DOHH2 (cell line): ENCODE data around the gene DMGDH.

Source experiments
- H3F3A ChIP-seq: fragments of 200-600 bp; sonication (generic), shearing (Covaris generic); 2 replicates; pipeline ENCODE4 v1.6.0; 2016; ENCODE audit warnings: antibody characterized with exemption, mild to moderate bottlenecking; ENCODE audit not compliant: control insufficient read depth, insufficient read depth
- H3K27ac ChIP-seq: fragments of 200-600 bp; sonication (generic); 2 replicates; pipeline ENCODE4 v1.5.1; 2014; ENCODE audit warnings: low read depth, mild to moderate bottlenecking, low read length, moderate library complexity
- H3K27me3 ChIP-seq: fragments of 200-600 bp; sonication (generic); 2 replicates; pipeline ENCODE4 v1.6.1; 2014; ENCODE audit warnings: mild to moderate bottlenecking, low read length, mixed read lengths; ENCODE audit not compliant: control insufficient read depth
- H3K36me3 ChIP-seq: fragments of 200-600 bp; sonication (generic); 2 replicates; pipeline ENCODE4 v1.6.1; 2014; ENCODE audit warnings: mild to moderate bottlenecking, low read length, moderate library complexity, mixed read lengths; ENCODE audit not compliant: control insufficient read depth
- H3K4me1 ChIP-seq: fragments of 200-600 bp; sonication (generic); 2 replicates; pipeline ENCODE4 v1.6.1; 2014; ENCODE audit warnings: mild to moderate bottlenecking, low read length, mixed read lengths; ENCODE audit not compliant: control insufficient read depth
- H3K4me2 ChIP-seq: fragments of 200-600 bp; sonication (generic); 2 replicates; pipeline ENCODE4 v1.6.0; 2014; ENCODE audit warnings: mild to moderate bottlenecking, low read length, moderate library complexity
- H3K4me3 ChIP-seq: fragments of 200-600 bp; sonication (generic); 2 replicates; pipeline ENCODE4 v1.5.1; 2014; ENCODE audit warnings: mild to moderate bottlenecking, low read length, mixed read lengths
- H3K79me2 ChIP-seq: fragments of 200-600 bp; sonication (generic); 2 replicates; pipeline ENCODE4 v1.6.1; 2014; ENCODE audit warnings: mild to moderate bottlenecking, low read length, mixed read lengths; ENCODE audit not compliant: control insufficient read depth
- H3K9me2 ChIP-seq: fragments of 200-600 bp; sonication (generic); replicated peaks from 2 replicates; pipeline ENCODE4 v1.6.1; 2014; ENCODE audit warnings: mild to moderate bottlenecking, low read length, mixed read lengths; ENCODE audit not compliant: control insufficient read depth
- H3K9me3 ChIP-seq: fragments of 200-600 bp; sonication (generic); 2 replicates; pipeline ENCODE4 v1.6.1; 2014; ENCODE audit warnings: antibody characterized with exemption, low read length, mixed read lengths; ENCODE audit not compliant: control insufficient read depth, insufficient read depth
- H4K20me1 ChIP-seq: fragments of 200-600 bp; sonication (generic); 2 replicates; pipeline ENCODE4 v1.6.0; 2014; ENCODE audit warnings: low read depth, mild to moderate bottlenecking, antibody characterized with exemption, low read length, moderate library complexity; ENCODE audit not compliant: control insufficient read depth, insufficient read depth
- CTCF ChIP-seq: fragments of 200-600 bp; sonication (generic); IDR thresholded peaks from one replicate; pipeline ENCODE4 v1.5.1; 2014; ENCODE audit warnings: antibody characterized with exemption, mild to moderate bottlenecking, low read depth, low read length; ENCODE audit not compliant: poor library complexity, severe bottlenecking
- EZH2phosphoT487 ChIP-seq: fragments of 200-600 bp; sonication (generic); IDR thresholded peaks from 2 replicates; pipeline ENCODE4 v1.6.1; 2017; ENCODE audit warnings: borderline replicate concordance, mild to moderate bottlenecking, antibody characterized with exemption, low read length, moderate library complexity, mixed read lengths

The DMGDH gene

DNA sequence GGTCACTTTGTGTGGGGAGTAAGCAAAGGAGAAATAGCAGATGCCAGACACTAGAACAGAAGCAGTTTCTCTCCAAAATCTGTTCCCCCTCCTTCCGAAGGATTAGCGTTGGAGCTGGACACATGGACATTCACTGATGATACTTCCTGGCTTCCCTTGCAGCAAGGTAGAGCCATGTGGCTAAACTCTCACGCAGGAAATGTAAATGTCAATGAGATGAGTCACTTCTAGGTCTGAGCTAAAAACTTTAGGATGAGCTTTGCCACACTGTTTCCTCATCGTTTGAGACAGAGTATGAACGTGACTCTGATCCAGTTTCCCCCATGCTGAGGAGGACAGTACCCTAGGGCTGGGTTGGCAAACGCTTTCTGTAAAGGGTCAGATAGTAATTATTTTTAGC is 5.2 kb upstream of the DMGDH start:
- no peaks in the 10 kb centered on the region for H3K36me3 ChIP-seq
- no peaks in the 10 kb centered on the region for H3F3A ChIP-seq
- H3K27ac ChIP-seq: no peak overlapping the region
- no peaks in the 10 kb centered on the region for H3K4me1 ChIP-seq
- H3K4me3 ChIP-seq: no peak overlapping the region
- H3K9me2 ChIP-seq: no peaks in the 10 kb centered on the region
- H3K27me3 ChIP-seq: no peaks in the 10 kb centered on the region
- no peak for TF ChIP-seq EZH2phosphoT487
- TF ChIP-seq CTCF: no peak
- no peaks in the 10 kb centered on the region for H4K20me1 ChIP-seq
- no peaks in the 10 kb centered on the region for H3K9me3 ChIP-seq
- no peak overlapping the region for H3K4me2 ChIP-seq
- H3K79me2 ChIP-seq: no peaks in the 10 kb centered on the region

DNA sequence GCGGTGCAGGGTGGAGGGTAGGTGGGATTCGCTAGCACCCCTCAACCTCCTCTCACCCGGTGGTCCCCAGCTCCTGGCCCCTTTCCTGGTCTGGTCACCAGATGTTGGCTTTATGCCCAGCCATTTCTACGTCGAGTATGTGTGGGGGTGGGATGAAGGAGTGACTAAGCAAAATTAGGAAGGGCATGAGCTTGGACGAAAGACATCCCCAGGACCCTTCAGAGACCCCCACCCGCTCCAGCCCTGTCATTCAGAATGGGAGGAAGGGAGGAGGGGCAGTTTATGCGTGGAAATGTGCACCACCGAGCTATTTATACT is 835 bp upstream of the DMGDH start:
- H3K9me3 ChIP-seq: no peaks in the 10 kb centered on the region
- H3K79me2 ChIP-seq: no peaks in the 10 kb centered on the region
- H4K20me1 ChIP-seq: no peaks in the 10 kb centered on the region
- no peaks in the 10 kb centered on the region for H3F3A ChIP-seq
- H3K4me1 ChIP-seq: no peaks in the 10 kb centered on the region
- H3K4me2 ChIP-seq: no peak overlapping the region
- H3K27ac ChIP-seq: no peak overlapping the region
- no peaks in the 10 kb centered on the region for H3K27me3 ChIP-seq
- H3K36me3 ChIP-seq: no peaks in the 10 kb centered on the region
- H3K4me3 ChIP-seq: no peak overlapping the region
- no peaks in the 10 kb centered on the region for H3K9me2 ChIP-seq
- TF ChIP-seq CTCF (no peak), EZH2phosphoT487 (no peak)

GRCh38 chr5:79062436-79062835 is 7.0 kb downstream of the DMGDH start:
- no peak overlapping the region for H3K4me3 ChIP-seq
- no peaks in the 10 kb centered on the region for H3F3A ChIP-seq

More at GRCh38 chr5:79062436-79062835, 7.0 kb downstream of the DMGDH start:
- Histone ChIP-seq H3K27ac (no peak overlapping the region), H3K27me3 (peaks cover 9% of the 10 kb centered on the region), H3K4me2 (no peak overlapping the region), H4K20me1 (no peaks in the 10 kb centered on the region), H3K36me3 (no peaks in the 10 kb centered on the region), H3K9me2 (no peaks in the 10 kb centered on the region), H3K79me2 (no peaks in the 10 kb centered on the region), H3K4me1 (no peaks in the 10 kb centered on the region), H3K9me3 (no peaks in the 10 kb centered on the region)
- TF ChIP-seq EZH2phosphoT487 (no peak), CTCF (no peak)
